ENCODE measurements around the gene NEURL1B. TPM values are rescaled to one million over a fixed set of nuclear protein-coding genes. Genes with fewer than 3 reads are reported as not detected.

The NEURL1B gene
- polyA plus RNA-seq, 2 of the 4 experiments (the other 2 are of a cell fraction) = 0.89 to 2.1 TPM

- no peaks in the 10 kb centered on the region for H3K9me3 ChIP-seq
- no peak for FAIRE-seq
- POLR2A ChIA-PET = no interaction called here
- no peak overlapping the region for H3K4me3 ChIP-seq
- ATAC-seq = no peak
- no peak for TF ChIP-seq RCOR1 (IDR thresholded peaks at IDR 0.05; ENCODE audit: low read depth, low read length)
- no peak for TF ChIP-seq MYC (IDR thresholded peaks at IDR 0.05; ENCODE audit: borderline replicate concordance, low read length)
- TF ChIP-seq HOXB13 (CRISPR knock-in tag; IDR thresholded peaks at IDR 0.05; ENCODE audit: low read depth) = no peak
- no peak for TF ChIP-seq CEBPB (IDR thresholded peaks at IDR 0.05)
- TF ChIP-seq FOSB (CRISPR knock-in tag; IDR thresholded peaks at IDR 0.05) = no peak
- no peak for TF ChIP-seq ATOH8 (CRISPR knock-in tag; IDR thresholded peaks at IDR 0.05; ENCODE audit: low read depth)
- TF ChIP-seq HOXB5 (CRISPR knock-in tag; IDR thresholded peaks at IDR 0.05) = no peak
- TF ChIP-seq CBX2 (IDR thresholded peaks at IDR 0.05; ENCODE audit: borderline replicate concordance, low read depth) = no peak
- no peak for TF ChIP-seq NR3C1 (IDR thresholded peaks at IDR 0.05)
- H3K4me2 ChIP-seq = no peak overlapping the region
- H3K4me1 ChIP-seq = peaks cover 20% of the 10 kb centered on the region
- CTCF ChIA-PET = interaction anchor here (2.1 to 2.3 kb wide), 2 partner anchors 22 to 25 kb away, joined by 7 to 13 read pairs; no protein-coding TSS in a partner anchor
- no peak for DNase-seq (ENCODE audit: low read depth in 1 of 2, low spot score in 1 of 2)
- WGBS (ENCODE audit: missing lambda C conversion rate) = 91% methylated on average over 6 of the region's 6 CpGs
- H3K27ac ChIP-seq = peak overlapping the region in 1 of 2 experiments; percentile 0; a peak in 2 of 6 replicates
These were observed 98.3 kb downstream of the NEURL1B start for GRCh38 chr5:172739375-172739774.

- 68% methylated on average over 10 of the region's 15 CpGs for WGBS (ENCODE audit: missing lambda C conversion rate)
- Histone ChIP-seq H3K4me2 (peak overlapping the region; percentile 63), H3K27ac (peak overlapping the region; percentile 73 to 86), H3K4me1 (peaks cover 20% of the 10 kb centered on the region), H3K9me3 (no peaks in the 10 kb centered on the region), H3K4me3 (no peak overlapping the region)
- peak; percentile 95 to 96 for ATAC-seq
- FAIRE-seq = no peak
- POLR2A ChIA-PET = interaction anchor here (0.6 to 2.4 kb wide), 5 partner anchors 12 to 37 kb away, joined by 3 to 17 read pairs (median 7); partner anchors contain the start of gene DUSP1
- DNase-seq (ENCODE audit: low read depth in 1 of 2, low spot score in 1 of 2) = peak; percentile 65 to 80
- TF ChIP-seq, protein P1, sequence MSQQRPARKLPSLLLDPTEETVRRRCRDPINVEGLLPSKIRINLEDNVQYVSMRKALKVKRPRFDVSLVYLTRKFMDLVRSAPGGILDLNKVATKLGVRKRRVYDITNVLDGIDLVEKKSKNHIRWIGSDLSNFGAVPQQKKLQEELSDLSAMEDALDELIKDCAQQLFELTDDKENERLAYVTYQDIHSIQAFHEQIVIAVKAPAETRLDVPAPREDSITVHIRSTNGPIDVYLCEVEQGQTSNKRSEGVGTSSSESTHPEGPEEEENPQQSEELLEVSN (IDR thresholded peaks at IDR 0.05; ENCODE audit: borderline replicate concordance, low read depth) = no peak
- TF ChIP-seq BHLHE40 (IDR thresholded peaks at IDR 0.05; ENCODE audit: low read depth, low read length) (no peak), PBX3 (IDR thresholded peaks at IDR 0.05) (peak; percentile 76; the same call in 1 of the 2 replicates), CHD2 (IDR thresholded peaks at IDR 0.05; ENCODE audit: low read length, partially characterized antibody) (no peak), SMC3 (IDR thresholded peaks at IDR 0.05) (no peak), MAFK (IDR thresholded peaks at IDR 0.05; ENCODE audit: partially characterized antibody) (peak; percentile 74), FOSL2 (IDR thresholded peaks at IDR 0.05) (no peak), FOSL2 (CRISPR knock-in tag; IDR thresholded peaks at IDR 0.05) (peak; percentile 89)
- TF ChIP-seq, protein P2, sequence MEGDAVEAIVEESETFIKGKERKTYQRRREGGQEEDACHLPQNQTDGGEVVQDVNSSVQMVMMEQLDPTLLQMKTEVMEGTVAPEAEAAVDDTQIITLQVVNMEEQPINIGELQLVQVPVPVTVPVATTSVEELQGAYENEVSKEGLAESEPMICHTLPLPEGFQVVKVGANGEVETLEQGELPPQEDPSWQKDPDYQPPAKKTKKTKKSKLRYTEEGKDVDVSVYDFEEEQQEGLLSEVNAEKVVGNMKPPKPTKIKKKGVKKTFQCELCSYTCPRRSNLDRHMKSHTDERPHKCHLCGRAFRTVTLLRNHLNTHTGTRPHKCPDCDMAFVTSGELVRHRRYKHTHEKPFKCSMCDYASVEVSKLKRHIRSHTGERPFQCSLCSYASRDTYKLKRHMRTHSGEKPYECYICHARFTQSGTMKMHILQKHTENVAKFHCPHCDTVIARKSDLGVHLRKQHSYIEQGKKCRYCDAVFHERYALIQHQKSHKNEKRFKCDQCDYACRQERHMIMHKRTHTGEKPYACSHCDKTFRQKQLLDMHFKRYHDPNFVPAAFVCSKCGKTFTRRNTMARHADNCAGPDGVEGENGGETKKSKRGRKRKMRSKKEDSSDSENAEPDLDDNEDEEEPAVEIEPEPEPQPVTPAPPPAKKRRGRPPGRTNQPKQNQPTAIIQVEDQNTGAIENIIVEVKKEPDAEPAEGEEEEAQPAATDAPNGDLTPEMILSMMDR (IDR thresholded peaks at IDR 0.05) = no peak
- TF ChIP-seq, protein P3, sequence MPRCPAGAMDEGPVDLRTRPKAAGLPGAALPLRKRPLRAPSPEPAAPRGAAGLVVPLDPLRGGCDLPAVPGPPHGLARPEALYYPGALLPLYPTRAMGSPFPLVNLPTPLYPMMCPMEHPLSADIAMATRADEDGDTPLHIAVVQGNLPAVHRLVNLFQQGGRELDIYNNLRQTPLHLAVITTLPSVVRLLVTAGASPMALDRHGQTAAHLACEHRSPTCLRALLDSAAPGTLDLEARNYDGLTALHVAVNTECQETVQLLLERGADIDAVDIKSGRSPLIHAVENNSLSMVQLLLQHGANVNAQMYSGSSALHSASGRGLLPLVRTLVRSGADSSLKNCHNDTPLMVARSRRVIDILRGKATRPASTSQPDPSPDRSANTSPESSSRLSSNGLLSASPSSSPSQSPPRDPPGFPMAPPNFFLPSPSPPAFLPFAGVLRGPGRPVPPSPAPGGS (IDR thresholded peaks at IDR 0.05) = no peak
- CTCF ChIA-PET = interaction anchor here (0.5 to 2.3 kb wide), 9 partner anchors 8 to 288 kb away, joined by 3 to 13 read pairs (median 4); no protein-coding TSS in a partner anchor
These were observed 99.6 kb downstream of the NEURL1B start for GRCh38 chr5:172740428-172741205.

Small RNA genes within 50 kb of the gene (small RNA-seq; reads per million reads assigned to genes)
- gene AC027309.2 (0 to 3.4 (median 0.02) reads per million in 6 experiments), gene MIR5003 (0 to 2.8 (median 0.29) reads per million in 6 experiments)

Other genes starting within 250 kb of the NEURL1B start
- 15.5 TPM in 2 replicates for gene SH3PXD2B, start 186.7 kb upstream of the NEURL1B start, polyA plus RNA-seq (2011; rRNA removed)
- gene SH3PXD2B, start 186.7 kb upstream of the NEURL1B start, polyA plus RNA-seq (2017; fragmentation: RNase III; extraction: RNeasy Plus Mini Kit Qiagen cat#74134 plus additional on column Dnase treatment) = 12.4 to 15.4 TPM (median 15.1 TPM) in 3 replicates
- 525 and 594 TPM in 2 replicates for gene DUSP1, start 129.9 kb downstream of the NEURL1B start, polyA plus RNA-seq (2011; rRNA removed)
- 191 to 207 TPM (median 203 TPM) in 3 replicates for gene DUSP1, start 129.9 kb downstream of the NEURL1B start, polyA plus RNA-seq (2017; fragmentation: RNase III; extraction: RNeasy Plus Mini Kit Qiagen cat#74134 plus additional on column Dnase treatment)
- 176 and 208 TPM in 2 replicates for gene ERGIC1, start 193.0 kb downstream of the NEURL1B start, polyA plus RNA-seq (2011; rRNA removed)
- gene ERGIC1, start 193.0 kb downstream of the NEURL1B start, polyA plus RNA-seq (2017; fragmentation: RNase III; extraction: RNeasy Plus Mini Kit Qiagen cat#74134 plus additional on column Dnase treatment) = 289 to 322 TPM (median 304 TPM) in 3 replicates

All from A549 (cell line).